ENCODE results near the gene ZNFX1. TPM values are rescaled to one million over a fixed set of nuclear protein-coding genes. Genes with fewer than 3 reads are reported as not detected.

ZNFX1 gene
- polyA plus RNA-seq, 2 of the 4 experiments (the other 2 are of a cell fraction): 6.0 to 11.5 TPM

DNA sequence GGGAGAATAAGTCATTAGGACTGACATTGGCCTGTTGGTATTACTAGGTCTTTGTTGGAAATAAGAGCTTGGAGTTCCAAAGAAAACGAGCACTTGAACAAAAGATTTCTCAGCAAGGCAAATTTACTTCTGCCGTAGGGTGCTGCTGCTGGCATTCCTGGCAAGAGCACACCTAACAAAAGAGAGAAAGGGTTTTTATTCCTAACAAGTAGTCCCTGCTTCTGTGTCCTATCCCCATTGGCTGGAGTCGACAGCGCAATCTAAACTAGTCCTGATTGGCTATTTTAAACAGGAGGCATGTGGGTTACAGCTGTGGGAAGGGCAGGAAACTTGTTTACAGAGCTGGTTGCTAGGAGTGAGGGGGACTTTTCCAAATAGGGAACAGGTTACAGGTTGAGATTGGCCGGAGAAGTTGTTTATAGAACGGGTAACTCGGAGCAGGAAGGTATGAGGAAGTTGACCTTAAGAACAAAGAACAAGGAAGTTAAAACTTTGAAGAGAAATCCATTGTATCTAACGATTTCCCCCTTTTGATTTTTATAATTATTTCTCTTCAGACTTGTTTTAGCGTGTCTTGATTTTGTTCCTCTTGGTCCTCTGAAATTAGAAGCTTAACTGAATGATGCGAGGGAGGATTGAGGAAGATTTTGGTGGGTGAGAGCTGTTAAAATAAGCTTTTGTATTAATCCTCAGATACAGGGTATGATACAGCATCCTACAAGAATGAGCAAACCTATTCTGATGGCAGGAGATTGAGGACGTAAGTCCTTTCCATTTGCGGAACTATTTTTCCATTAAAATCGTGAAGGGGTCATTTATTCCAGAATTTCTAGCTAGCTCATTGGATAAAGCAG is 3.4 kb upstream of the ZNFX1 start:
- DNase-seq (ENCODE audit: low read depth in 1 of 2, low spot score in 1 of 2) (peak in 1 of 2 experiments; percentile 86), ATAC-seq (peak in 1 of 2 experiments; percentile 13; a peak in 3 of 6 replicates), FAIRE-seq (no peak)
- H3K4me2 ChIP-seq: peak overlapping the region; percentile 97
- TF ChIP-seq KDM5A (IDR thresholded peaks at IDR 0.05) (no peak), TFCP2L1 (CRISPR knock-in tag; IDR thresholded peaks at IDR 0.05) (peak; percentile 94), NR3C1 (IDR thresholded peaks at IDR 0.05) (no peak), RAD21 (conservative IDR thresholded peaks at IDR 0.05 in 1 of 2, IDR thresholded peaks at IDR 0.05 in 1 of 2) (no peak), HOXA7 (CRISPR knock-in tag; IDR thresholded peaks at IDR 0.05) (peak; percentile 89), RNF2 (IDR thresholded peaks at IDR 0.05; ENCODE audit: borderline replicate concordance, low read depth) (no peak), RARB (CRISPR knock-in tag; IDR thresholded peaks at IDR 0.05) (peak; percentile 71), FOSB (CRISPR knock-in tag; IDR thresholded peaks at IDR 0.05) (peak; percentile 84), CEBPB (IDR thresholded peaks at IDR 0.05) (no peak)
- TF ChIP-seq, protein P1, sequence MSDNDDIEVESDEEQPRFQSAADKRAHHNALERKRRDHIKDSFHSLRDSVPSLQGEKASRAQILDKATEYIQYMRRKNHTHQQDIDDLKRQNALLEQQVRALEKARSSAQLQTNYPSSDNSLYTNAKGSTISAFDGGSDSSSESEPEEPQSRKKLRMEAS (IDR thresholded peaks at IDR 0.05): peak; percentile 34; the same call in 1 of the 2 replicates
- TF ChIP-seq, protein P2, sequence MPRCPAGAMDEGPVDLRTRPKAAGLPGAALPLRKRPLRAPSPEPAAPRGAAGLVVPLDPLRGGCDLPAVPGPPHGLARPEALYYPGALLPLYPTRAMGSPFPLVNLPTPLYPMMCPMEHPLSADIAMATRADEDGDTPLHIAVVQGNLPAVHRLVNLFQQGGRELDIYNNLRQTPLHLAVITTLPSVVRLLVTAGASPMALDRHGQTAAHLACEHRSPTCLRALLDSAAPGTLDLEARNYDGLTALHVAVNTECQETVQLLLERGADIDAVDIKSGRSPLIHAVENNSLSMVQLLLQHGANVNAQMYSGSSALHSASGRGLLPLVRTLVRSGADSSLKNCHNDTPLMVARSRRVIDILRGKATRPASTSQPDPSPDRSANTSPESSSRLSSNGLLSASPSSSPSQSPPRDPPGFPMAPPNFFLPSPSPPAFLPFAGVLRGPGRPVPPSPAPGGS (IDR thresholded peaks at IDR 0.05): no peak
- WGBS (ENCODE audit: missing lambda C conversion rate): 13% methylated on average over 13 of the region's 13 CpGs
- peak overlapping the region; percentile 92 for H3K4me3 ChIP-seq
- H3K9me3 ChIP-seq: peaks cover 3% of the 10 kb centered on the region; the same call in 2 of the 3 replicates
- POLR2A ChIA-PET: interaction anchor here (0.6 to 1.9 kb wide), 3 partner anchors 9 to 326 kb away, joined by 3 to 4 read pairs (median 3); no protein-coding TSS in a partner anchor
- CTCF ChIA-PET: interaction anchor here (0.8 to 2.1 kb wide), 3 partner anchors 10 to 203 kb away, joined by 3 to 7 read pairs (median 4); no protein-coding TSS in a partner anchor
- peaks cover 52% of the 10 kb centered on the region for H3K4me1 ChIP-seq
- H3K27ac ChIP-seq: peak overlapping the region; percentile 98

DNA sequence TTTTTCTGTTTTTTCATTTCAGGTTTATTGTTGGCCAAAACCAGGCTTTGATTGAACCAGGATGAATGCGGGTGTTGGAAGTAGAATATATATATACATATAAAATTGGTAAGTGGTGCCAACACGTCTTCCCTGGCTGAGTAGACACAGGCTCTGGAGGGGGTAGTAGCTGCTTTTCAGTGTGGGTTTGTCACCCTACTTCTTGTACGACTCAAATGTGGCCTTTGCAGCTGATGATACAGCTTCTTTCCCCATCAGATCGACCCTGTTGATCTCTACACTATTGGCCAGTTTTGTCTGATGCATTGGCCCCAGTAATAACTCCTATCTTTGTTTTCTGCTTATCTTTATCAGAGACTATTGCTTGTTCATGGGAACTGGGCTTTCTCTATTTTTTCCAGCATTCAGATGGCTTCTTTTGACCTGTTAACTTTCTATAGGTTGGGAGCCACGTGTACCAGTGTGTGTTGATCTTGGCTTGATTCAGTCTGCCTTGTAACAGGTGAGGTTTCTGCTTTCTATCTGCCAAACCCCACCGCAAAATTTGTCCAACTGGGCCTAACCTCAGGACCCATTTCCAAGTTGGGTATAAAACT is 2.7 kb upstream of the ZNFX1 start:
- Histone ChIP-seq H3K4me3 (peak overlapping the region; percentile 92), H3K4me2 (peak overlapping the region; percentile 97), H3K27ac (peak overlapping the region; percentile 98), H3K9me3 (no peaks in the 10 kb centered on the region), H3K4me1 (peaks cover 52% of the 10 kb centered on the region)
- DNase-seq (ENCODE audit: low read depth in 1 of 2, low spot score in 1 of 2): no peak
- 3% methylated on average over 6 of the region's 6 CpGs for WGBS (ENCODE audit: missing lambda C conversion rate)
- POLR2A ChIA-PET: interaction anchor here (0.5 to 1.9 kb wide), 7 partner anchors 9 to 326 kb away, joined by 3 to 10 read pairs (median 4); partner anchors contain the start of gene CSE1L
- CTCF ChIA-PET: interaction anchor here (0.8 to 2.1 kb wide), 3 partner anchors 8 to 204 kb away, joined by 3 to 7 read pairs (median 4); no protein-coding TSS in a partner anchor
- FAIRE-seq: no peak
- no peak for ATAC-seq
- TF ChIP-seq MYC (IDR thresholded peaks at IDR 0.05; ENCODE audit: borderline replicate concordance, low read length) (0 out of 2 replicates have a peak, but pooled peaks have one; percentile 30), FOSL2 (IDR thresholded peaks at IDR 0.05) (no peak), FOSL2 (CRISPR knock-in tag; IDR thresholded peaks at IDR 0.05) (no peak), HOXB5 (CRISPR knock-in tag; IDR thresholded peaks at IDR 0.05) (no peak), FOSB (CRISPR knock-in tag; IDR thresholded peaks at IDR 0.05) (no peak)
- TF ChIP-seq, protein P1 (IDR thresholded peaks at IDR 0.05): 0 out of 2 replicates have a peak, but pooled peaks have one; percentile 43

DNA sequence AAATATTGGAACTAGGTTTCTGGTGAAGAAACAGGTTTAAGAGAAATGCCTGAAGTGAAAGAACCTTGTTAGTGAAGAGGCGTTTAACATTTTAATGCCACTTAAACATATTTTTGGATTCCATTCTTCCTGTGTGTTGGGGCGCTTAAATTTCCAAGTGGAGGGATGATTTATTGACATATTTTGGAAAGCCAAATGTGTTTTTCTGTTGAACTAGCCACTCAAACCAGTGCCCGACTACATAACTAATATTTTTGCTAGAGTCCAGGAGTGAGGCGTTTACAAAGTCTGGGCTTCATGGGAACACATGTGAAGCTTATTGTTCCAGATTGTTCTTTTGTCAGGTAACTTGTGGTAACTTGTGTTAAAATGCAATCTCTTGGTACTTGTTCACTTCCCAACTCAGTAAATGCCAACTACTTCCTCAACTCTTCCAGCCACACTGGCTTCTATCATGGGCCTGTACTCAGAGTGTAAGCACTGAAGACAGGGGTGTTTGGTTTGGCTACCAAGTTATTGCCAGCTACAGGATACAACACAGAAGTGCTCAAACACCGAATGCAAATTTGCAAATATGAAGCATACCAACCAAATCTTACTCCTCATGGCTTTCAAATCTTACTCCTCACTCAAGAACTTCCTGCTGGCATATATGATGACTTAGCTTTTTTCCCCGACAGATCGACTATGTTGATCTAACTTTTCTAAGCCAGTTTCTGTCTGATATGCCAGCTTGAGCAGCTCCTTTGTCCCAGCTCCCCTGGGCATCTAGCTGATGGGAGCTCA is 2.0 kb upstream of the ZNFX1 start:
- Histone ChIP-seq H3K4me2 (peak overlapping the region; percentile 97), H3K4me1 (peaks cover 49% of the 10 kb centered on the region), H3K9me3 (no peaks in the 10 kb centered on the region), H3K27ac (peak overlapping the region; percentile 98), H3K4me3 (peak overlapping the region; percentile 92)
- ChIA-PET CTCF (interaction anchor here (0.8 kb wide), 1 partner anchor 9 kb away, joined by 3 read pairs; no protein-coding TSS in a partner anchor), POLR2A (interaction anchor here (0.5 to 2.0 kb wide), 6 partner anchors 8 to 327 kb away, joined by 3 to 26 read pairs (median 5); partner anchors contain the start of gene CSE1L)
- FAIRE-seq (no peak), ATAC-seq (no peak), DNase-seq (ENCODE audit: low read depth in 1 of 2, low spot score in 1 of 2) (no peak)
- 1% methylated on average over 7 of the region's 7 CpGs for whole genome bisulfite sequencing (ENCODE audit: missing lambda C conversion rate)
- TF ChIP-seq, protein P1 (IDR thresholded peaks at IDR 0.05): no peak
- TF ChIP-seq EP300 (IDR thresholded peaks at IDR 0.05) (no peak), ZSCAN20 (CRISPR knock-in tag; IDR thresholded peaks at IDR 0.05) (no peak), KDM1A (IDR thresholded peaks at IDR 0.05; ENCODE audit: low read depth) (no peak), RCOR1 (IDR thresholded peaks at IDR 0.05; ENCODE audit: low read depth, low read length) (no peak), TFCP2L1 (CRISPR knock-in tag; IDR thresholded peaks at IDR 0.05) (0 out of 2 replicates have a peak, but pooled peaks have one; percentile 72), MAFK (IDR thresholded peaks at IDR 0.05; ENCODE audit: partially characterized antibody) (peak; percentile 97)
- TF ChIP-seq, protein P3, sequence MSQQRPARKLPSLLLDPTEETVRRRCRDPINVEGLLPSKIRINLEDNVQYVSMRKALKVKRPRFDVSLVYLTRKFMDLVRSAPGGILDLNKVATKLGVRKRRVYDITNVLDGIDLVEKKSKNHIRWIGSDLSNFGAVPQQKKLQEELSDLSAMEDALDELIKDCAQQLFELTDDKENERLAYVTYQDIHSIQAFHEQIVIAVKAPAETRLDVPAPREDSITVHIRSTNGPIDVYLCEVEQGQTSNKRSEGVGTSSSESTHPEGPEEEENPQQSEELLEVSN (IDR thresholded peaks at IDR 0.05; ENCODE audit: borderline replicate concordance, low read depth): 0 out of 2 replicates have a peak, but pooled peaks have one; percentile 27
- TF ChIP-seq, protein P4, sequence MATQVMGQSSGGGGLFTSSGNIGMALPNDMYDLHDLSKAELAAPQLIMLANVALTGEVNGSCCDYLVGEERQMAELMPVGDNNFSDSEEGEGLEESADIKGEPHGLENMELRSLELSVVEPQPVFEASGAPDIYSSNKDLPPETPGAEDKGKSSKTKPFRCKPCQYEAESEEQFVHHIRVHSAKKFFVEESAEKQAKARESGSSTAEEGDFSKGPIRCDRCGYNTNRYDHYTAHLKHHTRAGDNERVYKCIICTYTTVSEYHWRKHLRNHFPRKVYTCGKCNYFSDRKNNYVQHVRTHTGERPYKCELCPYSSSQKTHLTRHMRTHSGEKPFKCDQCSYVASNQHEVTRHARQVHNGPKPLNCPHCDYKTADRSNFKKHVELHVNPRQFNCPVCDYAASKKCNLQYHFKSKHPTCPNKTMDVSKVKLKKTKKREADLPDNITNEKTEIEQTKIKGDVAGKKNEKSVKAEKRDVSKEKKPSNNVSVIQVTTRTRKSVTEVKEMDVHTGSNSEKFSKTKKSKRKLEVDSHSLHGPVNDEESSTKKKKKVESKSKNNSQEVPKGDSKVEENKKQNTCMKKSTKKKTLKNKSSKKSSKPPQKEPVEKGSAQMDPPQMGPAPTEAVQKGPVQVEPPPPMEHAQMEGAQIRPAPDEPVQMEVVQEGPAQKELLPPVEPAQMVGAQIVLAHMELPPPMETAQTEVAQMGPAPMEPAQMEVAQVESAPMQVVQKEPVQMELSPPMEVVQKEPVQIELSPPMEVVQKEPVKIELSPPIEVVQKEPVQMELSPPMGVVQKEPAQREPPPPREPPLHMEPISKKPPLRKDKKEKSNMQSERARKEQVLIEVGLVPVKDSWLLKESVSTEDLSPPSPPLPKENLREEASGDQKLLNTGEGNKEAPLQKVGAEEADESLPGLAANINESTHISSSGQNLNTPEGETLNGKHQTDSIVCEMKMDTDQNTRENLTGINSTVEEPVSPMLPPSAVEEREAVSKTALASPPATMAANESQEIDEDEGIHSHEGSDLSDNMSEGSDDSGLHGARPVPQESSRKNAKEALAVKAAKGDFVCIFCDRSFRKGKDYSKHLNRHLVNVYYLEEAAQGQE (IDR thresholded peaks at IDR 0.05): no peak
